Bronchial epithelial cell (primary cell): ENCODE measurements around the gene TM2D3. TPM values are rescaled to one million over a fixed set of nuclear protein-coding genes. Genes with fewer than 3 reads are reported as not detected.
"Not testable (repeated sequence)": the region's sequence is repeated elsewhere in the genome, so short reads cannot be mapped to it uniquely, and the experiment has no call there.

Experiments used
- DNase-seq: peaks from one replicate; pipeline ENCODE4 v3.0.0-alpha.2; 2010; ENCODE audit warnings: low read depth
- FAIRE-seq: peaks from 2 replicates; lab custom pipeline; 2011; peaks lifted over from hg19 to GRCh38; lab: Jason Lieb, UNC
- H3K27me3 ChIP-seq: 2 replicates; pipeline ENCODE4 v1.5.1; 2011; ENCODE audit warnings: low read length; ENCODE audit not compliant: control insufficient read depth, insufficient read depth
- H3K36me3 ChIP-seq: 2 replicates; pipeline ENCODE4 v1.5.1; 2011; ENCODE audit warnings: low read length; ENCODE audit not compliant: control insufficient read depth, insufficient read depth
- H3K4me3 ChIP-seq: 2 replicates; pipeline ENCODE4 v1.5.1; 2011; ENCODE audit warnings: mild to moderate bottlenecking, low read depth, low read length, control low read depth
- total RNA-seq: library from RNA; depleted of rRNA; stranded (reverse); fragments of >200 nt; gene quantifications from 2 replicates; pipeline ENCODE4 v1.2.1, GENCODE V29; 2014
- TF ChIP-seq, protein P1 (sequence below): IDR thresholded peaks from 2 replicates; pipeline ENCODE4 v1.5.1; 2011; ENCODE audit warnings: mild to moderate bottlenecking, moderate library complexity, low read length, control low read depth, inconsistent platforms; ENCODE audit not compliant: insufficient read depth, severe bottlenecking

The TM2D3 gene
- total RNA-seq, 1 donor from 2014 or later: 21.6 TPM

DNA sequence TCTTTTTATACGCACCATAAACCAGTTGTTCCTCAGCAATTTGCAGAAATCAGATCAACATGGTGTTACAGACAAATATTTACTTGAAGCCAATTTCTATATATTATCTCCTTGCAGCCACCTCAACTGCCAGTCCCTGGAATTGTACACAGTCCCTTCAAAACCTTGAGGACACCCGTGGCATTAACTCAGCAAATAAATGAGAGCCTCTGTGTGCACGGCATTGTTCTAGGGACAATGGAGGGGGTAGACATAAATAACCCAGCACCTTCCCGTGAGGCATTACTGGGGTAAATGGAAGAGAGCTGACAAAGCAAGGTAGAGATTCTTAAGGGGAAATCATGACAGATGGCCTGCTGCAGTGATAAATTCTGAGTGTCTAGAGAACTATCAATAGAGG, 12.5 kb downstream of the TM2D3 start:
- Histone ChIP-seq H3K36me3 (peaks cover 7% of the 10 kb centered on the region), H3K27me3 (no peaks in the 10 kb centered on the region), H3K4me3 (no peak overlapping the region)
- DNase-seq (no peak), FAIRE-seq (no peak)
- TF ChIP-seq, protein P1, sequence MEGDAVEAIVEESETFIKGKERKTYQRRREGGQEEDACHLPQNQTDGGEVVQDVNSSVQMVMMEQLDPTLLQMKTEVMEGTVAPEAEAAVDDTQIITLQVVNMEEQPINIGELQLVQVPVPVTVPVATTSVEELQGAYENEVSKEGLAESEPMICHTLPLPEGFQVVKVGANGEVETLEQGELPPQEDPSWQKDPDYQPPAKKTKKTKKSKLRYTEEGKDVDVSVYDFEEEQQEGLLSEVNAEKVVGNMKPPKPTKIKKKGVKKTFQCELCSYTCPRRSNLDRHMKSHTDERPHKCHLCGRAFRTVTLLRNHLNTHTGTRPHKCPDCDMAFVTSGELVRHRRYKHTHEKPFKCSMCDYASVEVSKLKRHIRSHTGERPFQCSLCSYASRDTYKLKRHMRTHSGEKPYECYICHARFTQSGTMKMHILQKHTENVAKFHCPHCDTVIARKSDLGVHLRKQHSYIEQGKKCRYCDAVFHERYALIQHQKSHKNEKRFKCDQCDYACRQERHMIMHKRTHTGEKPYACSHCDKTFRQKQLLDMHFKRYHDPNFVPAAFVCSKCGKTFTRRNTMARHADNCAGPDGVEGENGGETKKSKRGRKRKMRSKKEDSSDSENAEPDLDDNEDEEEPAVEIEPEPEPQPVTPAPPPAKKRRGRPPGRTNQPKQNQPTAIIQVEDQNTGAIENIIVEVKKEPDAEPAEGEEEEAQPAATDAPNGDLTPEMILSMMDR: no peak

DNA sequence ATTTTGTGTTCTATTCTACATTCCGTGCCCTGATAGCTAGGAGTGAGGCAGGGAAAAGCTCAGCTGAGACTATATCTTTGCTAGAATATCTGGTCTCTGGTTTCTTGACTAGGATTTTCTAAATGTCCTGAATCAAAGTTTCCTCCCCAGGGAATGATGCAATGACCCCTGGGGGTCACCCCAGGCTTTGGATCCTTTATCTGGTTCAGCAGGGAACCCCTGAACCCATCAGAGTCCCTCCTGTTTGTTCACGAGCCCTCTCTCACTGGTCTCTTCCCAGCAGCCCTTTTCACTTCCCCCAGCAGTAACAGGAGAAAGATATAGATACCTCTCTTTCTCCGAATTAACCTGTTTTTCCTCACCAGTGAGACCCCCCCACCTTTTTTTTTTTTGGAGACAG, 14.3 kb downstream of the TM2D3 start:
- H3K27me3 ChIP-seq: no peaks in the 10 kb centered on the region
- no peak for FAIRE-seq

DNA sequence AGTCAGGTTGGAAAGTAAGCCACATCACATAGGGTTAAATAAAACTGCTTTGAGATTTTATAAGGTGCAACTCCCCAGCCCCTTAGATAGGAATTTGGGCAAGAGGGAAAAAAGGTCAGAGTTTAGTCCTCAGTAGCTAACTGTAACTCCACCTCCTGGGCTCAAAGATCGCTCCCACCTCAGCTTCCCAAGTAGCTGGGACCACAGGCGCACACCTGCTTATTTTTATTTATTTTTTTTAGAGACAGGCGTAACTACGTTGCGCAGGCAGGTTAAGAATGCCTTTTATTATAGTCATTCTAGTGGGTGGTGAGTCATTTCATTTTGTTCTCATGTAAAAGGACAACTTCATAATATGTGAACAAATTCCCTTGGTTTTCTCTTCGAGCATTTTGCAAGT, 14.7 kb downstream of the TM2D3 start:
- FAIRE-seq: no peak

More for the DNA sequence above, 14.3 kb downstream of the TM2D3 start:
- Histone ChIP-seq H3K4me3 (no peak overlapping the region), H3K36me3 (peaks cover 4% of the 10 kb centered on the region)
- TF ChIP-seq, protein P1: no peak
- no peak for DNase-seq

DNA sequence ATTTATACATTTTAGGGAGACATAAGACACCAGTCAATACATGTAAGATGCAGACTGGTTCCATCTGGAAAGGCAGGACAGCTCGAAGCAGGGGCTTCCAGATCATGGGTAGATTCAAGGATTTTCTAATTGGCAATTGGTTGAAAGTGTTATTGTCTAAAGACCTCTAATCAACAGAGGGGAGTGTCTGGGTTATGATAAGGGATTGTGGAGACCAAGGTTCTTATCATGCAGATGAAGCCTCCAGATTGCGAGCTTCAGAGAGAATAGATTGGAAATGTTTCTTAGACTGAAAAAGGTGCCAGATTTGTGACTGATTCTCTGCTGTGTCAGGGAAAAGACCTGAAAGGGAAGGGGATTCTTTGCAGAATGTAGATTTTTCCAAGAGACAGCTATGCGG, 15.1 kb downstream of the TM2D3 start:
- TF ChIP-seq, protein P1: no peak
- Histone ChIP-seq H3K36me3 (peaks cover 2% of the 10 kb centered on the region), H3K27me3 (no peaks in the 10 kb centered on the region), H3K4me3 (no peak overlapping the region)
- DNase-seq (no peak), FAIRE-seq (no peak)

More for the DNA sequence above, 14.7 kb downstream of the TM2D3 start:
- TF ChIP-seq, protein P1: no peak
- H3K27me3 ChIP-seq: no peaks in the 10 kb centered on the region
- H3K36me3 ChIP-seq: peaks cover 3% of the 10 kb centered on the region
- no peak overlapping the region for H3K4me3 ChIP-seq
- peak; percentile 86 for DNase-seq

DNA sequence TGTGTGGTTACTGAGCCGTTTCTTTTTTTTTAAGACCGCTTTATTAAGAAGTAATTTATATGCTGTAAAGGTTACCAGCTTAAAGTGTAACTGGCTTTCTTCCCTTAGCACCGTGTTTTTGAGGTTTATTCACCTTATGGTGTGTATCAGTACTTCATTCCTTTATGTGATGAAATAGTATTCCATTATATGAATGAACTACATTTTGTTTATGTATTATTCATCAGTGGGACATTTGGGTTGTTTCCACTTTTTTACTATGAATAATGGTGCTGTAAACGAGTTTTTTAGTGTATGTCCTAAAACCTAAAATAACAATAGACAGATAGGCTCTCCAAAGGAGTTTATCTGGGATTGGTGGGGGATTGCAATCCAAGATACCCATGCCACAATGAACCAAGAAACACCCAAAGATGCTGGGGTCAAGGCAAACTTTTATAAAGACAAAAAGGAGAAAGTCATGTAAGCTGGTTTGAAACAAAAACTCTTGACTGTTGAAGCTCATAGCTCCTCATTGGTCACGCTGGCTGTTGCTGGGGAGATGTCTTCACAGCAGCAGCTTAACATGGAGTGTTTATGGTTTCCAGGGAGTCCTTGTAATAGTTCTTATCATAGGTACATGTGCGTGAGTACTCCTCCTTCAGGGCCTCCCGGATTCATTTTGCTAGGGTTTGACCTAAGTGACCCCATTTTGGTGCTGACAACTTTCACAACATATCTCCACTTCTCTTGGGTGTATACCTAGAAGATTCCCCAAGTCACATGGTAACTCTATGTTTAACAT, 16.0 kb downstream of the TM2D3 start:
- FAIRE-seq (no peak), DNase-seq (no peak)
- TF ChIP-seq, protein P1: no peak
- Histone ChIP-seq H3K27me3 (no peaks in the 10 kb centered on the region), H3K36me3 (peaks cover 2% of the 10 kb centered on the region), H3K4me3 (no peak overlapping the region)

DNA sequence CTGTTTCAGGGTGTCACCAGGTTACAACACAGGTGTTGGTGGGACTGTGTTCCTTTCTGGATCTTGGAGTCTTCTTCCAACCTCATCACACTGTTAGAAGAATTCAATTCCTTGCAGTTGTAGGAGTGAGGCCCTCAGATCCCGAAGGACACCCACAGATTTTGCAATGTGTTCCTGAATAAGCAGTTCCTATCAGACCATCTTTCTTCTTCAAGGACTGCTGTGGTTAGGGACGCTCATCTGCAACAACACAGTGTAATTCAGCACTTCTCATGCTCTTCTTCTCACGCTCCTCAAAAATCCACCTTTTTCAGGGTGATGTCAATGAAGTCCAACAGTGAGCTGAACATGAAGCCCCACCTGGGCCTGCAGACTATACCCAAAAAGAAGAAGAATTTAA, 18.8 kb downstream of the TM2D3 start:
- TF ChIP-seq, protein P1: no peak
- FAIRE-seq: no peak
- no peaks in the 10 kb centered on the region for H3K36me3 ChIP-seq
- H3K27me3 ChIP-seq: no peaks in the 10 kb centered on the region
- no peak for DNase-seq
- no peak overlapping the region for H3K4me3 ChIP-seq

DNA sequence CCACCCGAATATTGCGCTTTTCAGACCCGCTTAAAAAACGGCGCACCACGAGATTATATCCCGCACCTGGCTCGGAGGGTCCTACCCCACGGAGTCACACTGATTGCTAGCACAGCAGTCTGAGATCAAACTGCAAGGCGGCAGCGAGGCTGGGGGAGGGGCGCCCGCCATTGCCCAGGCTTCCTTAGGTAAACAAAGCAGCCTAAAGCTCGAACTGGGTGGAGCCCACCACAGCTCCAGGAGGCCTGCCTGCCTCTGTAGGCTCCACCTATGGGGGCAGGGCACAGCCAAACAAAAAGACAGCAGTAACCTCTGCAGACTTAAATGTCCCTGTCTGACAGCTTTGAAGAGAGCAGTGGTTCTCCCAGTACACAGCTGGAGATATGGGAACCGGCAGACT, 25.5 kb downstream of the TM2D3 start:
- DNase-seq, H3K4me3 ChIP-seq, H3K36me3 ChIP-seq, H3K27me3 ChIP-seq, FAIRE-seq: not testable (repeated sequence)
